GM19023 (cell line): ENCODE measurements around the gene IL1RL2.

Source experiments
- ATAC-seq: cut with Tn5 transposase; IDR thresholded peaks from one replicate; pipeline ENCODE4 v1.9.1; 2021; ENCODE audit warnings: mild to moderate bottlenecking, moderate library complexity; ENCODE audit not compliant: unreplicated experiment

Gene IL1RL2

GRCh38 chr2:102186791-102187495 lies at the start of gene IL1RL2:
IL1RL2 (plus strand) TSS chr2:102187023; CDS start chr2:102187868, 845 bp downstream.
- no peak for ATAC-seq

DNA sequence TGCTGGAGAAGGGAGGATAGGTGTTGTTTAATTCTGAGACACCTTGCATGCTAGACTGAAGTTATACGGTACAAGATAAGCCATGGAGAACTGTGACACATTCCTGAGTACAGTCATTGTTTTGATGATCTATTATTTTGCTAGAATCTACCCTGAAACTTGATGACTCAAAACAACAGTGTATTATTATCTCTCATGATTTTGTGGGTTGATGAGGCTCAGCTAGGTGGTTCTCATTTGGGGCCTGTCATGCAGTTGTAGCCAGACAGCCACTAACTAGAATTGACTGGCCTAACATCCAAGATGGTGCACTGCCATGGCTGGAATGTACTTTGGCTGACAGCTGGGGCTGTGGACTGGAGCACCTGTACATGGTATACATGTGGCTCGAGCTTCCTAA lies 49.7 kb upstream of the IL1RL2 start:
- ATAC-seq: no peak

DNA sequence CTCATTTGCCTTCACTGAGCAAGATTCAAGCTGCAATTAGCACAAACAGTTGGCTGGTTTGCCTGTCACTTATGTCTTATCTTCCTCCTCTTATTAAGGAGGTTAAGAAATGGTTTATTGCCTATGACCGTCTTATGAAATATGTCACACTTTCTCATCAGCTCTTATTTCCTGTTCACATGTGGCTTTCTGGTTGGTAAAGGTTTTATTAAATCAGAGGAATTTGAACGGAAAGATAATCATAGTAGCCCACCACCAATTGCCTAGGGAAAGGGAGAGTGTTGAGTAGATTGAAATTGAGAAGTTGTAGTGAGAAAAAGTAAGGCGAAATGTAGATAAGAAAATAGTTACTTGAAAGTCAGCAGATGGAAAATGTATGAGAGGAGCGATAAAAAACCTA lies 48.5 kb upstream of the IL1RL2 start:
- ATAC-seq: no peak

GRCh38 chr2:102139851-102140250 lies 47.0 kb upstream of the IL1RL2 start:
- no peak for ATAC-seq

DNA sequence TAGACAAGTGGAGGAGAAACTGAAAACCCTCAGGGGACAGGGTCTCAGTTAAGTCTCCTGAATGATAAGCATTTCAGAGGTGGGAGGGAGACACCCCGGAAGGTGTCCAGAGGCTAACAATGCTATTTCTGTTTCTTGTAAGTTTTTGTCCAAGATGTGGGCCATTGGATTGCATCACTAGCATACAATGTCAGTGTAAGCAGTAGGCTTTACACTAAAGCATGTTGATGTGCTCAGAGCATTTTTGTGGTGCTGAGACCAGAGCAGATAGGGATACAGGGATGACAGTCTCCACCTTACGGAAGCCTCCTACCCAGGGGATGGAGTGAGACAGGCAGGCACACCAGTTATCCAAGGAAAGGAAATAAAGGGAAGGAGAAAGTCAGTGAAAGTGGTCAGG lies 46.4 kb upstream of the IL1RL2 start:
- ATAC-seq: no peak

- ATAC-seq: no peak
Observed at GRCh38 chr2:102141011-102141943, 45.5 kb upstream of the IL1RL2 start.

- ATAC-seq: no peak
Observed at GRCh38 chr2:102141970-102142828, 44.6 kb upstream of the IL1RL2 start, which contains the start of gene IL1R1. IL1R1 (plus strand) TSS chr2:102142746; CDS start chr2:102157725, 14,979 bp downstream.

- no peak for ATAC-seq
Observed at GRCh38 chr2:102142829-102143449, 43.9 kb upstream of the IL1RL2 start.

GRCh38 chr2:102143450-102143985 lies 43.3 kb upstream of the IL1RL2 start:
- ATAC-seq: no peak

DNA sequence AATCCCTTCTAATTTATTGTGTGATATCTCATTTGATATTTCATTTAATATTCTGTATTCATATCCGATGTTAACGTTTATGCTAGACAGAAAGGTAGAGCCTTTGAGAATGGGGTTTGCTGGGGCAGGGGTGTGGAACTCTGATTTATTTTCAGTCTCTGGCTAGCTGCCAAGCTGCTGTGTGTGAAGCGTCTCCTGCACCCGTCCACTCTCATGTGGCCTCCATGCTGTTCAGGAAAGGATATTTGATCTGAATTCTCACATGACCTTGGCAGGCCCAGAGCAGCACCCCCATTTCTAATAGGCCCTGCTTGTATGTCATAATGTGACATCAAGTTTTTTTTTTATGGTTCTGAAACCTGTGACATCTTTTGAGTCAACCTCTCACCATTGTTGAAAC lies 42.7 kb upstream of the IL1RL2 start:
- ATAC-seq: no peak

DNA sequence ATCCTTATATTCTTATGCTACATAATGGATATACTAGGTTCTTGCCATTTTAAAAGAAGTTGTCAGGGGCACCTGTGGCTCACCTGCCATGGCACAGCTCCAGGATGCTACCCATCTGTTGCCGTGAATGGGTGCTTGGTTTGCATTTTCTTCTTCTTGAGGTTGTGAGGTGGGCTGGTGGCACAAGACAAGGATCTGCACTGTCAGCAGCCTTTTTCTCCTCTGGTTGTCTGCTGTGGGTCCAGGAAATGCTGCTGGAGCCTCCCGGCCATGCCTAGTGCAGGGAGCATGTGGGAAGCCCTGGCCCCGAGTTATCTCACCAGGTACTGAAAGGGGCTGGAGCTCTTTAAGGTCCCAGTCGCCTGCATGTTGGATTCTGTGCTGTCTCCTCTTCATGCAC lies 41.7 kb upstream of the IL1RL2 start:
- ATAC-seq: no peak

GRCh38 chr2:102145934-102146333 lies 40.9 kb upstream of the IL1RL2 start:
- no peak for ATAC-seq

DNA sequence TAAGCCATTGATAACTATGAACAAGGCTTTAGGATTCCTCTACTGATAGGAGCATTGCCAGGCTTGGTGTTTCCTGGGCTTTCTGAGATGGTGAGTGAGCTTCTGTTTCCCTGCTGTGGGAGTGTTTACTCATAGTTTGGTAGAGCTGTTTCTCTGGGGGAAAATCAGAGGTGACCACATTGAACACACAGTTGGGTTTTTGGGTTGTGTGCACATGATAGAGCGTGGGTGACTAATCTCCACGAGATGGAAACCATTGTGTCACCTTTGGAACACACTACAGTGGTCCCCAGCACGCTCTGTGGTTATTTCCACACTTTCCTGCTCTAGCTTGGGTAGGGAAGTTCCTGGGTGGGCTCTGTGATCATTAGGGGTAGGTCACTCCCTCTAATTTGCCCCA lies 38.9 kb upstream of the IL1RL2 start:
- no peak for ATAC-seq

DNA sequence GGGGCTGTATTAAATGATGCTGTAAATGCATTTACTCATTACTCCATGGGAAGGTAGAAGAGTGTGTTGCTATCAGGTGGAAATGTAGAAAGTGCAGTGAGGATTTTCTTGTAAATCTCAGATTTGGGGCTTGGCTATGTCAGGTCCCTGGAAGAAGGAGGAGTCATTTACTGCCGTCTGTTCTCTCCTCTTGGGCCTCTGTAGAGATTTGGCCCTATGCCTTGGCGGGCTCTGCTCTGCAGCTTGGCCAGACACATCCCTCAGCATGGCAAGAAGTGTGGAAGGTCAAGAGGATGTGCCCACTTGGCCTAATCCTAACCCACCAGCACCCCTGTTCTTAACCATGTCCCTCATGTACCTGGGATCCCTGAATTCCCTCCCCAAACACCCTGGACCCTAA lies 37.6 kb upstream of the IL1RL2 start:
- ATAC-seq: no peak

GRCh38 chr2:102149644-102150455 lies 37.0 kb upstream of the IL1RL2 start:
- no peak for ATAC-seq

- ATAC-seq: no peak
Observed at GRCh38 chr2:102154364-102154763, 32.5 kb upstream of the IL1RL2 start.

DNA sequence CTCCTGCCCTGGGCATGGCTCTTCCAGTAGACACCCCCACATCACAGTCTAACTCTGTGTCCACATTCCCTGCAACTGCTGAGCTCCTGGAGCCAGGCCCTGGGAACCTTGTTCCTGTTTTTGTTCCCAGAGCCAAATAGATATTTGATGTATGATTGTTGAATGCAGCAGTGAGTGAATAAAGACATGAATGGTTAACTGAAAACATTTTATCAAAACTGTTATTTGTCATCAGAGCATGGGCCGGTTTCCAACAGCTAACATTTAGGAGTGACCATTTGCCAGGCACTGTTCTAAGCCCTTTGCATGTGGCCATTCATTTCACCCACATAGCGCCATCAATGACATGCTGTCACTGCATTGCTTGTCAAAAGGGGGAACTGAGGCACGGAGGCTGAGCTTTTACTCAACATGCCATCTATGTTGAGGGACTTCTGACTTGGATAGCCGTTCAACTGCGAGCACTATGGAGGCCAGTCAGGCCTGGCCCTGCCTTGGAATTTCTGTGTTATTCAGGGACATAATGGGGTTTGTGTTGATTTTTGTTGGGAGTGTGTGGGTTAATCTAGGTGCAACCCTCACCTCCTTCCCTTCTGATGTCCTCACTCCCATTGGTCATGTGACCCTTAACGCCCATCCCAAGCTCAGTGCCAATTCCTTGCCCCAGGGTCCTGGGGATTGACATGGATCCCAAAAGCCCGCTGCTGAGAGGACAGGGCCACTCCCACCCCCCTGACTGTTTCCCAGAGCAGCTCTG lies 31.7 kb upstream of the IL1RL2 start:
- ATAC-seq: no peak

- no peak for ATAC-seq
Observed at GRCh38 chr2:102155703-102156515, 30.9 kb upstream of the IL1RL2 start.
